ENCODE data around the gene RBP4. TPM values are rescaled to one million over a fixed set of nuclear protein-coding genes. Genes with fewer than 3 reads are reported as not detected.

Gene RBP4
- total and polyA plus RNA-seq, 9 of the 15 experiments (the other 6 are each of a cell fraction or from before 2014, with no cell fraction given), result 0.91 TPM; not detected in 8

DNA sequence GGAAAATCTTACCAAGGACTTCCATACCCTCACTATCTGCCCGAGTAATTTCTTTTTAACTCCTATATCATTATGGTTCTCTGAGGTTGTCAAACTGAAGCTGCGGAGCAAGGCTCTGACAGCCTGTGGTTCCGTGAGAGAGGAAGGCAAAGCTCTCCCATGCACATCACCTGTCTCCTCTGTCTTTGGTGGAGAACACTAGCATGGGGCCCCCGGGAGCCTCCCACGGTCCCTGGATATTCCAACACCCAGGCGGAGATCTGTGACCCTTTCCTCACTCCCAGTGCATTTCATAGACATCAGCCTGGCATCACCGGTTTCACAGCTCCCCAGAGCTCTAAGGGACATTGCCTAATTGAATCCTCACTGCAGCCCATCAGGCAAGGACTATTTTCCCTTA is 10.4 kb downstream of the RBP4 start:
- no peaks in the 10 kb centered on the region for H3K9me1 ChIP-seq (ENCODE audit: control insufficient read depth, insufficient read depth, low read length)
- DNase-seq (ENCODE audit: extremely low read depth in 1 of 4, low spot score in 3 of 4), result no peak
- ChIA-PET POLR2A (no interaction called here), CTCF (ENCODE audit: low intra/inter-chr PET ratio) (no interaction called here)
- no peaks in the 10 kb centered on the region for H3K79me2 ChIP-seq (ENCODE audit: control insufficient read depth, insufficient read depth, low read length)
- H3K36me3 ChIP-seq (ENCODE audit: control insufficient read depth, insufficient read depth, low read length), result no peaks in the 10 kb centered on the region
- 41% methylated on average over 5 of the region's 7 CpGs for WGBS (ENCODE audit: insufficient coverage, low coverage, missing lambda C conversion rate)
- H3K9me3 ChIP-seq (replicated peaks; ENCODE audit: control insufficient read depth, insufficient read depth, low read depth, low read length), result no peaks in the 10 kb centered on the region
- no peak overlapping the region for H3K4me3 ChIP-seq
- H3K4me1 ChIP-seq (replicated peaks in 1 of 2; ENCODE audit: control insufficient read depth in 2 of 2, insufficient read depth in 2 of 2, low read length in 2 of 2), result no peaks in the 10 kb centered on the region; a peak in 1 of 5 replicates
- H4K20me1 ChIP-seq (replicated peaks; ENCODE audit: control insufficient read depth, insufficient read depth, low read length), result no peaks in the 10 kb centered on the region
- intact Hi-C loops (cut with micrococcal nuclease) (no loop called here), in situ Hi-C loops (cut with MboI) (no loop called here)
- no TSS peak for BruUV-seq (replicated peaks)
- no peak overlapping the region for H3K27ac ChIP-seq (ENCODE audit: extremely low read depth, low read depth, low read length)
- no peak overlapping the region for H3K9ac ChIP-seq (ENCODE audit: insufficient read depth in 1 of 2, low read depth in 2 of 2, low read length in 2 of 2)
- H3K4me2 ChIP-seq (ENCODE audit: insufficient read depth, low read length), result no peak overlapping the region
- no peak for TF ChIP-seq PCBP1 (IDR thresholded peaks at IDR 0.05; ENCODE audit: low read depth, low read length, poor library complexity, severe bottlenecking)
- no peak for TF ChIP-seq CTBP1 (IDR thresholded peaks at IDR 0.05; ENCODE audit: borderline replicate concordance)
- no peak for TF ChIP-seq TBP (optimal IDR thresholded peaks at IDR 0.05; ENCODE audit: low read depth, low read length)
- no peak for TF ChIP-seq ZNF253 (CRISPR knock-in tag; conservative IDR thresholded peaks at IDR 0.05)
- TF ChIP-seq CBX3 (IDR thresholded peaks at IDR 0.05; ENCODE audit: borderline replicate concordance in 1 of 2, low read length in 2 of 2), result no peak
- ATAC-seq, result no peak
- no peak for FAIRE-seq
- H2AFZ ChIP-seq (ENCODE audit: low read depth, low read length), result peak overlapping the region; percentile 66
- peaks cover 0 to 11% of the 10 kb centered on the region in 2 experiments; a peak in 2 of 5 replicates for H3K27me3 ChIP-seq (ENCODE audit: control insufficient read depth in 2 of 2, insufficient read depth in 2 of 2, low read length in 2 of 2)
